B cell (primary cell): ENCODE results near the gene PPP2R5E. TPM values are rescaled to one million over a fixed set of nuclear protein-coding genes. Genes with fewer than 3 reads are reported as not detected.

Source experiments
- ATAC-seq: fragments of 200-7000 bp; cut with Tn5 transposase; one replicate; pipeline ENCODE4 v1.10.0; 2021; ENCODE audit warnings: low read depth, mild to moderate bottlenecking, moderate number of reproducible peaks, moderate library complexity
- CTCF ChIA-PET: fragments of 350-600 bp; sonication (Branson Sonifier 250); formaldehyde crosslinking; loops from one replicate; lab custom pipeline; 2021; ENCODE audit warnings: antibody characterized with exemption, inconsistent platforms; lab: Charles Lee
- POLR2A ChIA-PET: fragments of 350-600 bp; sonication (Branson Sonifier 250); formaldehyde crosslinking; loops from one replicate; lab custom pipeline; 2021; ENCODE audit warnings: antibody characterized with exemption; lab: Charles Lee
- DNase-seq: peaks from one replicate; pipeline ENCODE4 v3.0.0; 2013
- H2AFZ ChIP-seq: 2 replicates; pipeline ENCODE4 v1.6.1; 2012; ENCODE audit warnings: mild to moderate bottlenecking, low read depth, low read length; ENCODE audit not compliant: insufficient read depth, poor library complexity, severe bottlenecking
- H3K27ac ChIP-seq, 2 donors: 1 replicate in 1 of 2; 2 replicates in 1 of 2; pipeline ENCODE4 v1.5.1; 2012 to 2013; ENCODE audit warnings: low read length in 2 of 2, mild to moderate bottlenecking in 2 of 2, moderate library complexity in 1 of 2
- H3K27me3 ChIP-seq, 4 experiments: fragments of 200-600 bp in 1 of 4; sonication (generic) in 1 of 4; replicated peaks in 1 of 4; 1 replicate in 2 of 4; 2 replicates in 2 of 4; pipeline versions ENCODE4 v1.6.1 to v1.7.0; 2013 to 2016; ENCODE audit warnings: low read length in 3 of 4, mild to moderate bottlenecking in 2 of 4, mixed read lengths in 1 of 4, moderate library complexity in 1 of 4; ENCODE audit not compliant: insufficient read depth in 4 of 4, control insufficient read depth in 3 of 4; ENCODE audit errors: control extremely low read depth in 1 of 4
- H3K36me3 ChIP-seq, 2 experiments: replicated peaks in 1 of 2; 1 replicate in 1 of 2; 2 replicates in 1 of 2; pipeline versions ENCODE4 v1.6.1 to v1.7.1; 2013; ENCODE audit warnings: low read length in 1 of 2; ENCODE audit not compliant: insufficient read depth in 2 of 2, control insufficient read depth in 1 of 2; ENCODE audit errors: control extremely low read depth in 1 of 2, extremely low read depth in 1 of 2
- H3K4me1 ChIP-seq, 2 donors: fragments of 200-600 bp in 1 of 2; sonication (generic) in 1 of 2; 1 replicate in 1 of 2; 2 replicates in 1 of 2; pipeline versions ENCODE4 v1.5.1 to v1.6.1; 2013 to 2017; ENCODE audit warnings: low read length in 2 of 2; ENCODE audit not compliant: control insufficient read depth in 2 of 2, insufficient read depth in 2 of 2
- H3K4me2 ChIP-seq: replicated peaks from 2 replicates; pipeline ENCODE3; 2012; ENCODE audit warnings: mild to moderate bottlenecking, low read depth, low read length; ENCODE audit not compliant: poor library complexity, severe bottlenecking
- H3K4me3 ChIP-seq, 5 experiments: fragments of 200-600 bp in 1 of 5; sonication (generic) in 1 of 5; 1 replicate in 3 of 5; 2 replicates in 2 of 5; pipeline versions ENCODE4 v1.5.1 to v1.7.0; 2011 to 2016; ENCODE audit warnings: low read length in 4 of 5, mild to moderate bottlenecking in 4 of 5, low read depth in 2 of 5, control low read depth in 1 of 5, moderate library complexity in 1 of 5; ENCODE audit not compliant: insufficient read depth in 1 of 5; ENCODE audit errors: control extremely low read depth in 1 of 5, extremely low read depth in 1 of 5
- H3K79me2 ChIP-seq: fragments of 200-600 bp; sonication (generic); one replicate; pipeline ENCODE4 v1.6.0; 2016; ENCODE audit warnings: low read length; ENCODE audit not compliant: control insufficient read depth, insufficient read depth
- H3K9ac ChIP-seq: fragments of 200-600 bp; sonication (generic); 2 replicates; pipeline ENCODE4 v1.6.1; 2017; ENCODE audit warnings: mild to moderate bottlenecking, low read length, moderate library complexity
- H3K9me3 ChIP-seq, 3 donors: one replicate each; pipeline versions ENCODE4 v1.6.1 to v1.7.1; 2013; ENCODE audit warnings: low read length in 2 of 3; ENCODE audit not compliant: control insufficient read depth in 2 of 3, insufficient read depth in 1 of 3; ENCODE audit errors: control extremely low read depth in 1 of 3
- H4K20me1 ChIP-seq: 2 replicates; pipeline ENCODE4 v1.6.0; 2012; ENCODE audit warnings: mild to moderate bottlenecking, low read length; ENCODE audit not compliant: insufficient read depth, control insufficient read depth, poor library complexity, severe bottlenecking
- H3K27ac Mint-ChIP-seq: one replicate; pipeline ENCODE4 v1.8.0; 2021; ENCODE audit warnings: mixed read lengths
- H3K27me3 Mint-ChIP-seq: one replicate; pipeline ENCODE4 v1.8.0; 2021; ENCODE audit warnings: mixed read lengths
- H3K4me1 Mint-ChIP-seq: one replicate; pipeline ENCODE4 v1.8.0; 2021; ENCODE audit warnings: mixed read lengths
- H3K4me3 Mint-ChIP-seq: one replicate; pipeline ENCODE4 v1.8.0; 2021; ENCODE audit warnings: mixed read lengths
- H3K9me3 Mint-ChIP-seq: one replicate; pipeline ENCODE4 v1.8.0; 2022; ENCODE audit warnings: mixed read lengths; ENCODE audit not compliant: insufficient read depth
- CTCF ChIP-seq: fragments of 200-600 bp; IDR thresholded peaks from one replicate; pipeline ENCODE4 v1.8.0; 2022; ENCODE audit warnings: antibody characterized with exemption, mild to moderate bottlenecking
- EZH2 ChIP-seq: IDR thresholded peaks from 2 replicates; pipeline ENCODE4 v1.6.1; 2012; ENCODE audit warnings: borderline replicate concordance, low read depth, mild to moderate bottlenecking, moderate library complexity, low read length; ENCODE audit not compliant: insufficient read depth, poor library complexity, severe bottlenecking
- WGBS: methylation state at CpG from one replicate; pipeline ENCODE4 v1.1.5; 2013; ENCODE audit warnings: missing lambda C conversion rate; ENCODE audit not compliant: insufficient coverage; 5-methylcytosine and 5-hydroxymethylcytosine counted together
- intact Hi-C: fragments of 100-400 bp; cut with micrococcal nuclease; formaldehyde crosslinking; loops from one replicate; pipeline ENCODE4 v1.10.0; 2022
- polyA plus RNA-seq: library from polyadenylated mRNA; depleted of rRNA; stranded (reverse); fragments of >200 nt; gene quantifications from 2 replicates; pipeline ENCODE4 v1.2.3, GENCODE V29; 2012
- total RNA-seq, 2 donors: library from RNA; stranded (reverse); fragments of 120-200 nt in 1 of 2; gene quantifications; 1 replicate in 1 of 2; 2 replicates in 1 of 2; pipeline versions ENCODE4 v1.2.3 to v1.2.4, GENCODE V29; 2013 to 2022

Gene PPP2R5E
- total and polyA plus RNA-seq, 2 donors (not counting 1 experiment from before 2014, with no cell fraction given): 6.3 to 40.6 TPM

- H3K4me3 ChIP-seq: no peak overlapping the region
- POLR2A ChIA-PET: no interaction called here
- Mint-ChIP-seq H3K4me1 (peaks cover 2% of the 10 kb centered on the region), H3K4me3 (no peak overlapping the region), H3K27me3 (no peaks in the 10 kb centered on the region), H3K27ac (no peak overlapping the region), H3K9me3 (no peaks in the 10 kb centered on the region)
- CTCF ChIA-PET: interaction anchor here (1.9 kb wide), 1 partner anchor 33 kb away, joined by 4 read pairs; no protein-coding TSS in a partner anchor
- TF ChIP-seq EZH2 (no peak), CTCF (no peak)
- ATAC-seq (no peak), DNase-seq (no peak)
- H3K9ac ChIP-seq: no peak overlapping the region
- H3K27ac ChIP-seq: no peak overlapping the region
- peaks cover 17% of the 10 kb centered on the region for H4K20me1 ChIP-seq
- peaks cover 11% of the 10 kb centered on the region for H3K79me2 ChIP-seq
- H3K36me3 ChIP-seq: peaks cover 3 to 17% of the 10 kb centered on the region in 2 experiments
- intact Hi-C loops: no loop called here
- H3K27me3 ChIP-seq: no peaks in the 10 kb centered on the region
- no peaks in the 10 kb centered on the region for H3K9me3 ChIP-seq
- no peak overlapping the region for H2AFZ ChIP-seq
- no peaks in the 10 kb centered on the region for H3K4me1 ChIP-seq
- H3K4me2 ChIP-seq: no peak overlapping the region
- 90% methylated on average over 1 of the region's 3 CpGs for WGBS
Observed at GRCh38 chr14:63421919-63422318, 121.3 kb downstream of the PPP2R5E start.

- intact Hi-C loops: no loop called here
- H3K79me2 ChIP-seq: peaks cover 4% of the 10 kb centered on the region
- no peak overlapping the region for H3K27ac Mint-ChIP-seq
- H3K27me3 Mint-ChIP-seq: no peaks in the 10 kb centered on the region
- H4K20me1 ChIP-seq: peaks cover 15% of the 10 kb centered on the region
- no CpG with 5 or more reads among the region's 2 CpGs for WGBS
- no peaks in the 10 kb centered on the region for H3K9me3 Mint-ChIP-seq
- no peak overlapping the region for H3K4me3 ChIP-seq
- H3K4me1 ChIP-seq: no peaks in the 10 kb centered on the region
- no peaks in the 10 kb centered on the region for H3K27me3 ChIP-seq
- H3K36me3 ChIP-seq: peaks cover 3 to 17% of the 10 kb centered on the region in 2 experiments
- TF ChIP-seq EZH2 (no peak), CTCF (no peak)
- H3K9me3 ChIP-seq: no peaks in the 10 kb centered on the region
- CTCF ChIA-PET: interaction anchor here (1.9 kb wide), 1 partner anchor 32 kb away, joined by 4 read pairs; no protein-coding TSS in a partner anchor
- H2AFZ ChIP-seq: no peak overlapping the region
- ATAC-seq (no peak), DNase-seq (no peak)
- no peak overlapping the region for H3K9ac ChIP-seq
- H3K27ac ChIP-seq: no peak overlapping the region
- POLR2A ChIA-PET: no interaction called here
- peaks cover 2% of the 10 kb centered on the region for H3K4me1 Mint-ChIP-seq
- H3K4me2 ChIP-seq: no peak overlapping the region
- H3K4me3 Mint-ChIP-seq: no peak overlapping the region
Observed at GRCh38 chr14:63421226-63421625, 122.0 kb downstream of the PPP2R5E start.
